ENCODE data around the gene ZNF181. TPM values are rescaled to one million over a fixed set of nuclear protein-coding genes. Genes with fewer than 3 reads are reported as not detected.

The ZNF181 gene
- total and polyA plus RNA-seq, 2 experiments from 2014 or later: 7.4 to 18.9 TPM

GRCh38 chr19:34692549-34692948 lies 41.5 kb upstream of the ZNF181 start:
- Mint-ChIP-seq H3K9me3 (peaks cover 8% of the 10 kb centered on the region; the same call in 1 of the 3 replicates), H3K27me3 (ENCODE audit: insufficient read depth, low read depth, poor library complexity) (no peaks in the 10 kb centered on the region), H3K27ac (no peak overlapping the region), H3K4me1 (peaks cover 4% of the 10 kb centered on the region; the same call in 2 of the 3 replicates), H3K36me3 (ENCODE audit: low read depth) (no peaks in the 10 kb centered on the region), H3K4me3 (no peak overlapping the region)
- H3K79me2 ChIP-seq (replicated peaks; ENCODE audit: insufficient read depth): no peaks in the 10 kb centered on the region
- no peak overlapping the region for H2AFZ ChIP-seq
- no peaks in the 10 kb centered on the region for H3K4me1 ChIP-seq (ENCODE audit: insufficient read depth)
- no peaks in the 10 kb centered on the region for H3K27me3 ChIP-seq (ENCODE audit: insufficient read depth)
- H3K4me3 ChIP-seq: no peak overlapping the region
- no peak for DNase-seq (ENCODE audit: low spot score)
- no peak overlapping the region for H3K27ac ChIP-seq (ENCODE audit: low read depth)
- no peaks in the 10 kb centered on the region for H4K20me1 ChIP-seq (replicated peaks; ENCODE audit: insufficient read depth)
- no peaks in the 10 kb centered on the region for H3F3A ChIP-seq (replicated peaks; ENCODE audit: low read depth)
- TF ChIP-seq JUNB (IDR thresholded peaks at IDR 0.05; ENCODE audit: unreplicated experiment): no peak
- TF ChIP-seq ZNF331 (CRISPR knock-in tag; IDR thresholded peaks at IDR 0.05; ENCODE audit: low read depth): no peak
- H3K4me2 ChIP-seq: no peak overlapping the region
- no peaks in the 10 kb centered on the region for H3K36me3 ChIP-seq (ENCODE audit: insufficient read depth)
- ATAC-seq: no peak
- no peaks in the 10 kb centered on the region for H3K9me2 ChIP-seq (ENCODE audit: insufficient read depth)

GRCh38 chr19:34707661-34708060 lies 26.4 kb upstream of the ZNF181 start:
- no peak overlapping the region for H3K27ac Mint-ChIP-seq
- peaks cover 78% of the 10 kb centered on the region for H3K9me3 Mint-ChIP-seq
- Histone ChIP-seq H3K36me3 (ENCODE audit: insufficient read depth) (no peaks in the 10 kb centered on the region; the same call in 1 of the 2 replicates), H3K4me2 (no peak overlapping the region), H2AFZ (no peak overlapping the region), H3K4me3 (no peak overlapping the region), H4K20me1 (replicated peaks; ENCODE audit: insufficient read depth) (no peaks in the 10 kb centered on the region), H3K4me1 (ENCODE audit: insufficient read depth) (no peaks in the 10 kb centered on the region), H3K27ac (ENCODE audit: low read depth) (no peak overlapping the region), H3F3A (replicated peaks; ENCODE audit: low read depth) (no peaks in the 10 kb centered on the region), H3K27me3 (ENCODE audit: insufficient read depth) (no peaks in the 10 kb centered on the region), H3K79me2 (replicated peaks; ENCODE audit: insufficient read depth) (no peaks in the 10 kb centered on the region), H3K9me2 (ENCODE audit: insufficient read depth) (0 out of 2 replicates have a peak, but pooled peaks cover under 1% of the 10 kb centered on the region)
- peaks cover 8% of the 10 kb centered on the region; the same call in 2 of the 3 replicates for H3K36me3 Mint-ChIP-seq (ENCODE audit: low read depth)
- no peak for ATAC-seq
- peaks cover 4% of the 10 kb centered on the region; the same call in 2 of the 3 replicates for H3K4me1 Mint-ChIP-seq
- no peak overlapping the region for H3K4me3 Mint-ChIP-seq
- H3K27me3 Mint-ChIP-seq (ENCODE audit: insufficient read depth, low read depth, poor library complexity): peaks cover 7% of the 10 kb centered on the region
- DNase-seq (ENCODE audit: low spot score): no peak
- no peak for TF ChIP-seq POLR2AphosphoS5 (IDR thresholded peaks at IDR 0.05; ENCODE audit: low read depth)
- TF ChIP-seq CTCF (conservative IDR thresholded peaks at IDR 0.05; ENCODE audit: low read depth in 2 of 2): no peak
- TF ChIP-seq, protein P1, sequence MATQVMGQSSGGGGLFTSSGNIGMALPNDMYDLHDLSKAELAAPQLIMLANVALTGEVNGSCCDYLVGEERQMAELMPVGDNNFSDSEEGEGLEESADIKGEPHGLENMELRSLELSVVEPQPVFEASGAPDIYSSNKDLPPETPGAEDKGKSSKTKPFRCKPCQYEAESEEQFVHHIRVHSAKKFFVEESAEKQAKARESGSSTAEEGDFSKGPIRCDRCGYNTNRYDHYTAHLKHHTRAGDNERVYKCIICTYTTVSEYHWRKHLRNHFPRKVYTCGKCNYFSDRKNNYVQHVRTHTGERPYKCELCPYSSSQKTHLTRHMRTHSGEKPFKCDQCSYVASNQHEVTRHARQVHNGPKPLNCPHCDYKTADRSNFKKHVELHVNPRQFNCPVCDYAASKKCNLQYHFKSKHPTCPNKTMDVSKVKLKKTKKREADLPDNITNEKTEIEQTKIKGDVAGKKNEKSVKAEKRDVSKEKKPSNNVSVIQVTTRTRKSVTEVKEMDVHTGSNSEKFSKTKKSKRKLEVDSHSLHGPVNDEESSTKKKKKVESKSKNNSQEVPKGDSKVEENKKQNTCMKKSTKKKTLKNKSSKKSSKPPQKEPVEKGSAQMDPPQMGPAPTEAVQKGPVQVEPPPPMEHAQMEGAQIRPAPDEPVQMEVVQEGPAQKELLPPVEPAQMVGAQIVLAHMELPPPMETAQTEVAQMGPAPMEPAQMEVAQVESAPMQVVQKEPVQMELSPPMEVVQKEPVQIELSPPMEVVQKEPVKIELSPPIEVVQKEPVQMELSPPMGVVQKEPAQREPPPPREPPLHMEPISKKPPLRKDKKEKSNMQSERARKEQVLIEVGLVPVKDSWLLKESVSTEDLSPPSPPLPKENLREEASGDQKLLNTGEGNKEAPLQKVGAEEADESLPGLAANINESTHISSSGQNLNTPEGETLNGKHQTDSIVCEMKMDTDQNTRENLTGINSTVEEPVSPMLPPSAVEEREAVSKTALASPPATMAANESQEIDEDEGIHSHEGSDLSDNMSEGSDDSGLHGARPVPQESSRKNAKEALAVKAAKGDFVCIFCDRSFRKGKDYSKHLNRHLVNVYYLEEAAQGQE (IDR thresholded peaks at IDR 0.05; ENCODE audit: unreplicated experiment): no peak
- no peak for TF ChIP-seq ZNF331 (CRISPR knock-in tag; IDR thresholded peaks at IDR 0.05; ENCODE audit: low read depth)
- no peak for TF ChIP-seq STAT1 (IDR thresholded peaks at IDR 0.05; ENCODE audit: unreplicated experiment)
- TF ChIP-seq, protein P2, sequence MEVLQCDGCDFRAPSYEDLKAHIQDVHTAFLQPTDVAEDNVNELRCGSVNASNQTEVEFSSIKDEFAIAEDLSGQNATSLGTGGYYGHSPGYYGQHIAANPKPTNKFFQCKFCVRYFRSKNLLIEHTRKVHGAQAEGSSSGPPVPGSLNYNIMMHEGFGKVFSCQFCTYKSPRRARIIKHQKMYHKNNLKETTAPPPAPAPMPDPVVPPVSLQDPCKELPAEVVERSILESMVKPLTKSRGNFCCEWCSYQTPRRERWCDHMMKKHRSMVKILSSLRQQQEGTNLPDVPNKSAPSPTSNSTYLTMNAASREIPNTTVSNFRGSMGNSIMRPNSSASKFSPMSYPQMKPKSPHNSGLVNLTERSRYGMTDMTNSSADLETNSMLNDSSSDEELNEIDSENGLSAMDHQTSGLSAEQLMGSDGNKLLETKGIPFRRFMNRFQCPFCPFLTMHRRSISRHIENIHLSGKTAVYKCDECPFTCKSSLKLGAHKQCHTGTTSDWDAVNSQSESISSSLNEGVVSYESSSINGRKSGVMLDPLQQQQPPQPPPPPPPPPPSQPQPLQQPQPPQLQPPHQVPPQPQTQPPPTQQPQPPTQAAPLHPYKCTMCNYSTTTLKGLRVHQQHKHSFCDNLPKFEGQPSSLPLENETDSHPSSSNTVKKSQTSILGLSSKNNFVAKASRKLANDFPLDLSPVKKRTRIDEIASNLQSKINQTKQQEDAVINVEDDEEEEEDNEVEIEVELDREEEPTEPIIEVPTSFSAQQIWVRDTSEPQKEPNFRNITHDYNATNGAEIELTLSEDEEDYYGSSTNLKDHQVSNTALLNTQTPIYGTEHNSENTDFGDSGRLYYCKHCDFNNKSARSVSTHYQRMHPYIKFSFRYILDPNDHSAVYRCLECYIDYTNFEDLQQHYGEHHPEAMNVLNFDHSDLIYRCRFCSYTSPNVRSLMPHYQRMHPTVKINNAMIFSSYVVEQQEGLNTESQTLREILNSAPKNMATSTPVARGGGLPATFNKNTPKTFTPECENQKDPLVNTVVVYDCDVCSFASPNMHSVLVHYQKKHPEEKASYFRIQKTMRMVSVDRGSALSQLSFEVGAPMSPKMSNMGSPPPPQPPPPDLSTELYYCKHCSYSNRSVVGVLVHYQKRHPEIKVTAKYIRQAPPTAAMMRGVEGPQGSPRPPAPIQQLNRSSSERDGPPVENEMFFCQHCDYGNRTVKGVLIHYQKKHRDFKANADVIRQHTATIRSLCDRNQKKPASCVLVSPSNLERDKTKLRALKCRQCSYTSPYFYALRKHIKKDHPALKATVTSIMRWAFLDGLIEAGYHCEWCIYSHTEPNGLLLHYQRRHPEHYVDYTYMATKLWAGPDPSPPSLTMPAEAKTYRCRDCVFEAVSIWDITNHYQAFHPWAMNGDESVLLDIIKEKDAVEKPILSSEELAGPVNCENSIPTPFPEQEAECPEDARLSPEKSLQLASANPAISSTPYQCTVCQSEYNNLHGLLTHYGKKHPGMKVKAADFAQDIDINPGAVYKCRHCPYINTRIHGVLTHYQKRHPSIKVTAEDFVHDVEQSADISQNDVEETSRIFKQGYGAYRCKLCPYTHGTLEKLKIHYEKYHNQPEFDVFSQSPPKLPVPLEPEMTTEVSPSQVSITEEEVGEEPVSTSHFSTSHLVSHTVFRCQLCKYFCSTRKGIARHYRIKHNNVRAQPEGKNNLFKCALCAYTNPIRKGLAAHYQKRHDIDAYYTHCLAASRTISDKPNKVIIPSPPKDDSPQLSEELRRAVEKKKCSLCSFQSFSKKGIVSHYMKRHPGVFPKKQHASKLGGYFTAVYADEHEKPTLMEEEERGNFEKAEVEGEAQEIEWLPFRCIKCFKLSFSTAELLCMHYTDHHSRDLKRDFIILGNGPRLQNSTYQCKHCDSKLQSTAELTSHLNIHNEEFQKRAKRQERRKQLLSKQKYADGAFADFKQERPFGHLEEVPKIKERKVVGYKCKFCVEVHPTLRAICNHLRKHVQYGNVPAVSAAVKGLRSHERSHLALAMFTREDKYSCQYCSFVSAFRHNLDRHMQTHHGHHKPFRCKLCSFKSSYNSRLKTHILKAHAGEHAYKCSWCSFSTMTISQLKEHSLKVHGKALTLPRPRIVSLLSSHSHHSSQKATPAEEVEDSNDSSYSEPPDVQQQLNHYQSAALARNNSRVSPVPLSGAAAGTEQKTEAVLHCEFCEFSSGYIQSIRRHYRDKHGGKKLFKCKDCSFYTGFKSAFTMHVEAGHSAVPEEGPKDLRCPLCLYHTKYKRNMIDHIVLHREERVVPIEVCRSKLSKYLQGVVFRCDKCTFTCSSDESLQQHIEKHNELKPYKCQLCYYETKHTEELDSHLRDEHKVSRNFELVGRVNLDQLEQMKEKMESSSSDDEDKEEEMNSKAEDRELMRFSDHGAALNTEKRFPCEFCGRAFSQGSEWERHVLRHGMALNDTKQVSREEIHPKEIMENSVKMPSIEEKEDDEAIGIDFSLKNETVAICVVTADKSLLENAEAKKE (CRISPR knock-in tag; IDR thresholded peaks at IDR 0.05): no peak
- no peak for TF ChIP-seq EZH2phosphoT487 (IDR thresholded peaks at IDR 0.05; ENCODE audit: unreplicated experiment)
- no peak for TF ChIP-seq ZNF114 (CRISPR knock-in tag; IDR thresholded peaks at IDR 0.05)
- TF ChIP-seq CREB1 (CRISPR knock-in tag; IDR thresholded peaks at IDR 0.05; ENCODE audit: low read depth): no peak
- TF ChIP-seq EZH2 (IDR thresholded peaks at IDR 0.05; ENCODE audit: low read depth, unreplicated experiment): no peak
